K562 (cell line): ENCODE results near the gene ERCC1. TPM values are rescaled to one million over a fixed set of nuclear protein-coding genes. Genes with fewer than 3 reads are reported as not detected.
A peak's percentile ranks its signal among the peaks of the same experiment; 100 is the strongest.

ENCODE experiments used
- ATAC-seq: fragments of 200-7000 bp; cut with Tn5 transposase; 3 replicates; pipeline ENCODE4 v1.9.1; 2020; ENCODE audit warnings: moderate library complexity
- BruUV-seq: library from RNA; stranded (reverse); fragments of 400-500 nt; replicated peaks from 2 replicates; lab custom pipeline; 2021; lab: Mats Ljungman, UMichigan
- CTCF ChIA-PET: fragments of 300-600 bp; formaldehyde crosslinking; extraction: SDS; loops from one replicate; lab custom pipeline; 2021; ENCODE audit warnings: low intra/inter-chr PET ratio; lab: Yijun Ruan, JAX
- POLR2A ChIA-PET: fragments of 300-600, 350-650 bp; sonication (Branson Sonifier 250); formaldehyde crosslinking; extraction: SDS; loops from one replicate; lab custom pipeline; 2021; ENCODE audit warnings: antibody characterized with exemption, inconsistent platforms; lab: Yijun Ruan, JAX
- DNase-seq, 4 experiments: peaks; one replicate each; pipeline versions ENCODE4 v3.0.0 to v3.0.0-alpha.2; 2011 to 2018; ENCODE audit warnings: low spot score in 3 of 4, mixed read lengths in 3 of 4; ENCODE audit errors: extremely low read depth in 1 of 4
- FAIRE-seq: peaks from 2 replicates; lab custom pipeline; 2011; peaks lifted over from hg19 to GRCh38; lab: Jason Lieb, UNC
- H2AFZ ChIP-seq: 2 replicates; pipeline ENCODE4 v1.6.0; 2011; ENCODE audit warnings: low read depth, low read length, control low read depth, inconsistent platforms
- H3K27ac ChIP-seq: fragments of 200-600 bp; 3 replicates; pipeline ENCODE4 v1.8.0; 2011; ENCODE audit warnings: low read depth, mild to moderate bottlenecking, control low read depth, inconsistent platforms, low read length, moderate library complexity, mixed read lengths; ENCODE audit errors: extremely low read depth
- H3K27me3 ChIP-seq, 2 experiments: fragments of 300-600 bp in 1 of 2; 2 replicates in 1 of 2; 3 replicates in 1 of 2; pipeline versions ENCODE4 v1.6.0 to v1.8.0; 2011; ENCODE audit warnings: inconsistent platforms in 2 of 2, low read length in 2 of 2, mild to moderate bottlenecking in 1 of 2, mixed read lengths in 1 of 2, moderate library complexity in 1 of 2; ENCODE audit not compliant: control insufficient read depth in 2 of 2, insufficient read depth in 2 of 2
- H3K36me3 ChIP-seq: fragments of 300-600 bp; 3 replicates; pipeline ENCODE4 v1.8.0; 2011; ENCODE audit warnings: mild to moderate bottlenecking, low read length, inconsistent platforms; ENCODE audit not compliant: control insufficient read depth, insufficient read depth
- H3K4me1 ChIP-seq, 2 experiments: fragments of 200-600 bp in 1 of 2; replicated peaks in 1 of 2; 2 replicates in 1 of 2; 3 replicates in 1 of 2; pipeline versions ENCODE4 v1.5.1 to v1.8.0; 2011; ENCODE audit warnings: inconsistent platforms in 2 of 2, low read length in 2 of 2, mild to moderate bottlenecking in 1 of 2, mixed read lengths in 1 of 2, moderate library complexity in 1 of 2; ENCODE audit not compliant: control insufficient read depth in 2 of 2, insufficient read depth in 2 of 2
- H3K4me2 ChIP-seq: 2 replicates; pipeline ENCODE4 v1.6.1; 2011; ENCODE audit warnings: low read length, control low read depth, inconsistent platforms, mixed read lengths; ENCODE audit not compliant: insufficient read depth
- H3K4me3 ChIP-seq: fragments of 200-600 bp; sonication (generic), shearing (Covaris generic); 2 replicates; pipeline ENCODE4 v1.5.1; 2016; ENCODE audit warnings: control low read depth, inconsistent platforms
- H3K79me2 ChIP-seq: fragments of 200-600 bp; 3 replicates; pipeline ENCODE4 v1.8.0; 2011; ENCODE audit warnings: low read length, inconsistent platforms; ENCODE audit not compliant: control insufficient read depth, insufficient read depth
- H3K9ac ChIP-seq, 2 experiments: 2 replicates each; pipeline versions ENCODE4 v1.6.0 to v1.6.1; 2011; ENCODE audit warnings: low read depth in 2 of 2, low read length in 2 of 2, control low read depth in 1 of 2, inconsistent platforms in 1 of 2, mild to moderate bottlenecking in 1 of 2, mixed read lengths in 1 of 2; ENCODE audit not compliant: insufficient read depth in 1 of 2
- H3K9me1 ChIP-seq: one replicate; pipeline ENCODE4 v1.6.0; 2011; ENCODE audit warnings: inconsistent platforms, mild to moderate bottlenecking, low read length, moderate library complexity; ENCODE audit not compliant: control insufficient read depth, insufficient read depth
- H3K9me3 ChIP-seq: replicated peaks from 2 replicates; pipeline ENCODE4 v1.5.1; 2011; ENCODE audit warnings: low read depth, low read length, inconsistent platforms; ENCODE audit not compliant: control insufficient read depth, insufficient read depth
- H4K20me1 ChIP-seq: replicated peaks from 2 replicates; pipeline ENCODE4 v1.6.1; 2011; ENCODE audit warnings: low read length, inconsistent platforms, mixed read lengths; ENCODE audit not compliant: control insufficient read depth, insufficient read depth
- ARID1B ChIP-seq: fragments of 450-650 bp; IDR thresholded peaks from 2 replicates; pipeline ENCODE4 v1.6.1; 2016; ENCODE audit warnings: antibody characterized with exemption, mild to moderate bottlenecking, inconsistent platforms
- ATF7 ChIP-seq: fragments of 450-650 bp; IDR thresholded peaks from 2 replicates; pipeline ENCODE4 v1.7.1; 2014; ENCODE audit warnings: mild to moderate bottlenecking, moderate library complexity
- BRD4 ChIP-seq: fragments of 200-600 bp; sonication (generic); IDR thresholded peaks from 2 replicates; pipeline ENCODE4 v1.6.1; 2017; ENCODE audit warnings: inconsistent platforms
- CREM ChIP-seq: IDR thresholded peaks from 2 replicates; pipeline ENCODE4 v1.6.1; 2014; ENCODE audit warnings: antibody characterized with exemption, low read depth
- DACH1 ChIP-seq: fragments of 450-650 bp; IDR thresholded peaks from 2 replicates; pipeline ENCODE4 v1.6.1; 2018; ENCODE audit not compliant: partially characterized antibody
- EGR1 ChIP-seq: fragments of 450-650 bp; conservative IDR thresholded peaks from 2 replicates; pipeline ENCODE4 v1.6.1; 2017; ENCODE audit warnings: mild to moderate bottlenecking
- KAT7 ChIP-seq: sonication (generic); formaldehyde crosslinking; IDR thresholded peaks from 2 replicates; pipeline ENCODE4 v1.8.0; 2022; ENCODE audit warnings: missing genetic modification reagents, mild to moderate bottlenecking, borderline replicate concordance
- KDM5B ChIP-seq: fragments of 200-600 bp; sonication (generic); IDR thresholded peaks from 2 replicates; pipeline ENCODE4 v1.6.1; 2012; ENCODE audit warnings: low read depth, mild to moderate bottlenecking, moderate library complexity, low read length, control low read depth, inconsistent platforms; ENCODE audit not compliant: insufficient replicate concordance
- NEUROD1 ChIP-seq: fragments of 150-350 bp; IDR thresholded peaks from 2 replicates; pipeline ENCODE4 v1.6.1; 2014; ENCODE audit warnings: borderline replicate concordance, low read length, low read depth; ENCODE audit not compliant: partially characterized antibody
- NR2C2 ChIP-seq, 2 experiments: fragments of 200-800 bp in 1 of 2; sonication (Bioruptor generic) in 1 of 2; sonication (generic) in 1 of 2; formaldehyde crosslinking in 1 of 2; IDR thresholded peaks; 2 replicates each; pipeline versions ENCODE4 v1.6.1 to v1.8.0; 2016 to 2022; ENCODE audit warnings: mild to moderate bottlenecking in 1 of 2, missing compliant biosample characterization in 1 of 2, missing genetic modification characterization in 1 of 2, missing genetic modification reagents in 1 of 2
- PML ChIP-seq: IDR thresholded peaks from 2 replicates; pipeline ENCODE4 v1.6.1; 2012; ENCODE audit warnings: low read length, inconsistent platforms
- SUPT5H ChIP-seq: fragments of 450-650 bp; IDR thresholded peaks from 2 replicates; pipeline ENCODE4 v1.6.1; 2016
- TAF15 ChIP-seq: fragments of 200-400 bp; formaldehyde crosslinking; IDR thresholded peaks from 2 replicates; pipeline ENCODE4 v1.6.1; 2017; ENCODE audit warnings: mild to moderate bottlenecking, low read depth, low read length, moderate library complexity
- ZC3H4 ChIP-seq: sonication (generic); formaldehyde crosslinking; IDR thresholded peaks from 2 replicates; pipeline ENCODE4 v1.9.0; 2021; ENCODE audit warnings: missing genetic modification reagents, borderline replicate concordance
- ZNF12 ChIP-seq: sonication (generic); formaldehyde crosslinking; IDR thresholded peaks from 2 replicates; pipeline ENCODE4 v1.4.0; 2020; ENCODE audit warnings: mild to moderate bottlenecking, missing genetic modification reagents
- ZNF143 ChIP-seq: sonication (generic); formaldehyde crosslinking; IDR thresholded peaks from 2 replicates; pipeline ENCODE4 v1.9.0; 2022; ENCODE audit warnings: mild to moderate bottlenecking, missing genetic modification reagents
- ZNF324 ChIP-seq: fragments of 250-450 bp; sonication (Bioruptor Pico); IDR thresholded peaks from 2 replicates; pipeline ENCODE4 v1.4.0; 2020; ENCODE audit warnings: mild to moderate bottlenecking
- ZNF644 ChIP-seq: fragments of 200-800 bp; sonication (Bioruptor generic); IDR thresholded peaks from 2 replicates; pipeline ENCODE4 v1.6.1; 2016; ENCODE audit warnings: low read depth, missing genetic modification characterization, missing compliant biosample characterization
- WGBS: fragments of 100-300 bp; shearing (Covaris generic); methylation state at CpG from one replicate; pipeline ENCODE4 v1.1.6; 2016; ENCODE audit warnings: low coverage, mixed read lengths; ENCODE audit not compliant: insufficient coverage; ENCODE audit errors: missing lambda C conversion rate; 5-methylcytosine and 5-hydroxymethylcytosine counted together
- in situ Hi-C: fragments of 300-500 bp; cut with MboI; formaldehyde crosslinking; loops from 4 replicates; pipeline ENCODE4 v1.15.0; 2018; ENCODE audit warnings: inconsistent platforms, mixed read lengths
- intact Hi-C: fragments of 100-400 bp; cut with micrococcal nuclease; formaldehyde crosslinking; loops from 2 replicates; pipeline ENCODE4 v1.14.2; 2022
- polyA plus RNA-seq, 8 experiments: library from polyadenylated mRNA; depleted of rRNA in 4 of 8; stranded (reverse) in 5 of 8; unstranded in 3 of 8; fragments of >200 nt; fragmentation: Nextera tagmentation in 2 of 8; fragmentation: Illumina TruSeq in 1 of 8; extraction: Ambion mirVana in 2 of 8; extraction: Trizol in 1 of 8; gene quantifications; 2 replicates each; pipeline versions ENCODE4 v1.2.1 to v1.2.3, GENCODE V29; 2011 to 2014; ENCODE audit warnings: inconsistent platforms in 1 of 8, missing spikeins in 1 of 8
- total RNA-seq, 7 experiments: library from RNA; depleted of rRNA in 6 of 7; stranded (reverse); fragments of >200 nt in 6 of 7; fragmentation: Illumina TruSeq in 2 of 7; extraction: Trizol in 2 of 7; gene quantifications; 2 replicates each; pipeline versions ENCODE4 v1.2.1 to v1.2.3, GENCODE V29; 2011 to 2021; ENCODE audit warnings: low replicate concordance in 1 of 7
- TF ChIP-seq, protein P1 (sequence below): sonication (generic); formaldehyde crosslinking; IDR thresholded peaks from 2 replicates; pipeline ENCODE4 v1.8.0; 2022; ENCODE audit warnings: mild to moderate bottlenecking, missing genetic modification reagents
- TF ChIP-seq, protein P2 (sequence below), 2 experiments: fragments of 450-650 bp in 1 of 2; sonication (generic) in 1 of 2; formaldehyde crosslinking in 1 of 2; IDR thresholded peaks in 1 of 2; conservative IDR thresholded peaks in 1 of 2; 2 replicates each; pipeline versions ENCODE4 v1.6.1 to v1.8.1; 2016 to 2023; ENCODE audit warnings: mild to moderate bottlenecking in 2 of 2, moderate library complexity in 2 of 2, inconsistent platforms in 1 of 2, missing genetic modification reagents in 1 of 2

The ERCC1 gene
- total and polyA plus RNA-seq, 9 of the 15 experiments (the other 6 are each of a cell fraction or from before 2014, with no cell fraction given), result 9.3 to 92.6 (median 60.0) TPM

DNA sequence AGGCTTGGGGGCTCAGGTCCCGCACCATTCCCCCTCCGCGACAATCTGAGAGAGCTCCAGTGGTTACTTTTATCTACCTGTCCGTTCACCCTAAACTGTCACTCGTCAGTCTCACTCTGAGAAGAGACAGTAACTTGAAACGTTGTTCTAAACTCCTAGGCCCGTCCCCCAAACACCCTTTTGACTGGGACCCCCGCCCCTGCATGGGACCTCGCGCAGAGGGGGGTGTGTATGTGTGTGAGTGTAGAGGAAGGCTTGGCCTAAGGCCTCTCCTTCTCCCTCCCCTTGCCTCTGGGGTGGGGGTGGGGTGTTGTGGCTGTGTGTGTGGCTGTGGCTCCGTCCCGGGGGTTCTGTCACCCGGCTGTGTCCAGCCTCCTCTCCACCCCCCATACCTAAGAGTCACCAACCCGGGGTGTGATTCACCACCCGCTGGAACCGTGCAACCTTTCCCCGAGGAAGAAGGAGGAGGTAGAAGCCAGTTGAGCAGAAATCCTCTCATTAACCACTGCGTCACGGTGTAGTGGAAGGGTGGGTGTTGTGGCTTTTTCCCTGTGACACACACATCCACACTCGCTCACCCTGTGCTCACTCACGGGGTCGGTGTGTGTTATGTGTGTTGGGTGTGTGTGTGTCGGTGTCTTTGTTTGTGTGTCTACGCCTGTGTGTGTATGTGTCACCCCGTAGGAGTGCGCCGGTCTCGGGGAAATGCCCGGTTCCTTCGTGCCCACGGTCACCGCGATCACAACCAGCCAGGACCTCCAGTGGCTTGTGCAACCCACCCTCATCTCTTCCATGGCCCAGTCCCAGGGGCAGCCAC, 46.4 kb upstream of the ERCC1 start:
- in situ Hi-C loops (no loop called here), intact Hi-C loops (no loop called here)
- H3K27me3 ChIP-seq, result no peaks in the 10 kb centered on the region
- FAIRE-seq, result peak; percentile 23
- peak overlapping the region; percentile 87 to 97 for H3K9ac ChIP-seq
- no peaks in the 10 kb centered on the region for H3K9me3 ChIP-seq
- WGBS, result 35% methylated on average over 32 of the region's 33 CpGs
- CTCF ChIA-PET, result no interaction called here
- H3K79me2 ChIP-seq, result no peaks in the 10 kb centered on the region
- no peaks in the 10 kb centered on the region for H4K20me1 ChIP-seq
- POLR2A ChIA-PET, result interaction anchor here (0.6 to 4.1 kb wide), 10 partner anchors 8 to 268 kb away, joined by 3 to 51 read pairs (median 7); no protein-coding TSS in a partner anchor
- peak; percentile 30 to 61 (median 53) for DNase-seq
- no peaks in the 10 kb centered on the region for H3K36me3 ChIP-seq
- H3K4me3 ChIP-seq, result peak overlapping the region; percentile 88
- peak overlapping the region; percentile 99 for H3K4me2 ChIP-seq
- no peaks in the 10 kb centered on the region for H3K9me1 ChIP-seq
- no TSS peak for BruUV-seq
- peak overlapping the region; percentile 98 for H2AFZ ChIP-seq
- peak; percentile 3 for ATAC-seq
- peaks cover 16 to 49% of the 10 kb centered on the region in 2 experiments; a peak in 4 of 5 replicates for H3K4me1 ChIP-seq
- H3K27ac ChIP-seq, result peak overlapping the region; percentile 88
- peak; percentile 18; the same call in 1 of the 2 replicates for TF ChIP-seq CREM
- TF ChIP-seq, protein P1, sequence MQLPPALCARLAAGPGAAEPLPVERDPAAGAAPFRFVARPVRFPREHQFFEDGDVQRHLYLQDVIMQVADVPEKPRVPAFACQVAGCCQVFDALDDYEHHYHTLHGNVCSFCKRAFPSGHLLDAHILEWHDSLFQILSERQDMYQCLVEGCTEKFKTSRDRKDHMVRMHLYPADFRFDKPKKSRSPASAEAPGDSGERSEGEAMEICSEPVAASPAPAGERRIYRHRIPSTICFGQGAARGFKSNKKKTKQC (CRISPR knock-in tag), result 0 out of 2 replicates have a peak, but pooled peaks have one; percentile 37
- TF ChIP-seq TAF15, result no peak
- peak; percentile 40; the same call in 1 of the 2 replicates for TF ChIP-seq EGR1
- TF ChIP-seq ATF7, result no peak
- peak; percentile 44; the same call in 1 of the 2 replicates for TF ChIP-seq NR2C2 (CRISPR knock-in tag; IDR thresholded peaks at IDR 0.05)
- TF ChIP-seq NR2C2 (tag; IDR thresholded peaks at IDR 0.05), result no peak
- TF ChIP-seq, protein P2, sequence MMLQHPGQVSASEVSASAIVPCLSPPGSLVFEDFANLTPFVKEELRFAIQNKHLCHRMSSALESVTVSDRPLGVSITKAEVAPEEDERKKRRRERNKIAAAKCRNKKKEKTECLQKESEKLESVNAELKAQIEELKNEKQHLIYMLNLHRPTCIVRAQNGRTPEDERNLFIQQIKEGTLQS (IDR thresholded peaks at IDR 0.05), result peak; percentile 48; the same call in 1 of the 2 replicates
- TF ChIP-seq, protein P2 (CRISPR knock-in tag; conservative IDR thresholded peaks at IDR 0.05), result no peak; the same call in 1 of the 2 replicates
- 0 out of 2 replicates have a peak, but pooled peaks have one; percentile 53 for TF ChIP-seq SUPT5H
- TF ChIP-seq ZNF143 (CRISPR knock-in tag), result no peak
- peak; percentile 5 for TF ChIP-seq NEUROD1
- TF ChIP-seq ZNF12 (CRISPR knock-in tag), result no peak
- peak; percentile 42; the same call in 1 of the 2 replicates for TF ChIP-seq ZNF324 (CRISPR knock-in tag)
- no peak for TF ChIP-seq ZNF644 (tag)
- TF ChIP-seq KAT7 (CRISPR knock-in tag), result 0 out of 2 replicates have a peak, but pooled peaks have one; percentile 66
- TF ChIP-seq ARID1B, result 0 out of 2 replicates have a peak, but pooled peaks have one; percentile 14
- peak; percentile 98 for TF ChIP-seq ZC3H4
- no peak for TF ChIP-seq BRD4
- TF ChIP-seq PML, result peak; percentile 21
- peak; percentile 92 for TF ChIP-seq KDM5B
- peak; percentile 14 for TF ChIP-seq DACH1
